ENCODE data around the gene UFD1.

UFD1 gene

DNA sequence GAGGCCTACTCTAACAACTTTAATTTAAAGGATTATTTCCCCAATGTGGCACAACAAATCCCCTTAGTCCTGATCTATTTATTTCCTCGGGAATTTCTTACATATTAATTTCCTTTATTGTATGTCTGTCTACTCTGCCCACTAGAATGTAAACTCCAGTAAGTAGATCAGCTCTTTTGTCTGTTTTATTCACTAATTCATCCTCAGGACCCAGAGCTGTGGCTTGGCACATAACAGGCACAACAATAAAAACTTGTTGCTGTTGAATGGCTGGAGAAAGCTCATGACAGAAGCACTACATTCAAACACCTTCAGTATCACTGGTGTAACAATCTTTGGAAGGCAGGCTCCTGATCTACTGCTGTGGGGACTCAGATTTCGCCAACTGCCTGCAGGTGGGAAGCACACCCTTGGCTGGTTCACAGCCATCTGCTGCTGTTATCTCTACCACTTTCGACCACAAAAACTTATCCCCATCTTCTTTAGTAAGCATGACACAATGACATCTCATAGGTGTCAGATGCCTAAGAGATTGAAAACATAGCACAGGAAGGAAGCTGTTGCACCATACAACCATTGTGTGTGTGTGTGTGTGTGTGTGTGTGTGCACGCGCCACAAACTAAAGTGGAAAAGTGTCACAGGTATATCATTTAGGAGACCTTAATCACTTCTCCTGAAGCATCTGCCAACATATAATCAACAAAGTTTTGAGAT is 59.4 kb downstream of the UFD1 start:
- no peak for DNase-seq

DNA sequence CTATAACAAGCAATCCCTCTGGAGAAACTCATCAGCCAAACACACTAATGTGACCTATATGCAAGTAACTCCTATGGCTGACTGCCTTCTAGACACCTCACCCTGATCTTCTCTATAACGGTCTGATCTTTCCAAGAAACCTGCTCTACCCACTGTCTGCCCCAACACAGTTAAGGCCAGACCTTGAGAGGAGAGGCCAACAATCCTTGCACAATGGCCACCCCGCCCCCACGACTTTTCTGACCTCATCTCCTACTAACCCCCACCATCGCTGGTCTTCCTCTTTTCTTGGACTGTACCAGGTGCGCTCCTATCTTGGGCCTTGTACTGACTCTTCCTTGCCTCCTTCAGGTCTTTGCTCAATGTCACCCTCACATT is 59.9 kb downstream of the UFD1 start:
- DNase-seq = no peak

DNA sequence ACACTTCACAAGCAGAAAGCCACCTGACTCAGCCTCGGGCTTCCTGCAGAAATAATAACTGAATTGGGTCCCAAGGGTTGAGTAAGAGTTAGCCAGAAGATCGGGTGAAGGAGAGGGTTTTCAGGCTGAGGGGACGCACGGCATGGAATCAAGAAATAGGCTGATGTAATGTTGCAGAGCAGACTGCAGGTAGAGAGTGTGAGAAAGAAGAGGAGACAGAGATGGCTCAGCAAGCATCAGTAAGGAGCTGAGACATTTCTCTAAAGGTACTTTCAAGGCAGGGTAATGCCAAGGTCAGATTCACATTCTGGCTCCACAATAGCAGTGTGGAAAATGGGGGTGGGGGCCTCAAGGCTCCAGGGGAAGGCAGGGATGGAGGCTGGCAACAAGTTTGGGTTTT is 66.1 kb downstream of the UFD1 start:
- no peak for DNase-seq

DNA sequence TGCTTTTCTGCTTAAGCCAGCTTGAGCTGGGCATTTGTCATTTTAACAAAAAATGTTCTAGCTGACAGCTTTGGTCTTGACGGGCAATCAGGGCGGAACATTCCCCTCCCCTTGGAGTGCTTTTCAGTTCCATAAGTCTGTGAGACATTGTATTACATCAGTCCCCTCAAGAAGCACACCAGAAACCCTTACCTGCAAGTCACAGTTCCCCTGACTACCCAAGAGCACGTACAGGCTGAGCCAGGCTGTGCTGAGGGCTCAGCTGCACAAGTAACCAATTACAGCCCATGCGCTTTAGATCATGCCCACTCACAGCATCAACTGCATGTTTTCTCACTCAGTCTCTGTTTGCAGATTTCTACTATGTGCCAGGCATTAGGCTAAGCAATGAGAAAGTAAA is 66.5 kb downstream of the UFD1 start:
- DNase-seq = no peak

DNA sequence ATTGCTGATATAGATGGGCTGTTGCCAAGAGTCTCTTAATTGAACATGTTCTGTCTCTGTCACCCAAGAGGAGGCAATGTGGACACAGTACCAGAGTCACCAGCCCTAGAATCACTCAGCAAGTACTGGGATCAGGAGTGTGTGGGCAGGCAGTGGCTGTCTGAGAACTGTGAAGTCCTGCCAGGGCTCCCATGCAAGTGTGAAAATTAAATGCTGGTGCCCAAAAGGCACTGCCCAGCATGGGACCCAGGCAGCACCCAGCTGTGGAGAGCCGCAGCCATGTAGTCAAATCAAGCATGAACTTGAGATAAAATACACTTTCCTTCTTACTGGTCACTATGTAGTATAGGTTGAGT is 67.3 kb downstream of the UFD1 start:
- DNase-seq = no peak

DNA sequence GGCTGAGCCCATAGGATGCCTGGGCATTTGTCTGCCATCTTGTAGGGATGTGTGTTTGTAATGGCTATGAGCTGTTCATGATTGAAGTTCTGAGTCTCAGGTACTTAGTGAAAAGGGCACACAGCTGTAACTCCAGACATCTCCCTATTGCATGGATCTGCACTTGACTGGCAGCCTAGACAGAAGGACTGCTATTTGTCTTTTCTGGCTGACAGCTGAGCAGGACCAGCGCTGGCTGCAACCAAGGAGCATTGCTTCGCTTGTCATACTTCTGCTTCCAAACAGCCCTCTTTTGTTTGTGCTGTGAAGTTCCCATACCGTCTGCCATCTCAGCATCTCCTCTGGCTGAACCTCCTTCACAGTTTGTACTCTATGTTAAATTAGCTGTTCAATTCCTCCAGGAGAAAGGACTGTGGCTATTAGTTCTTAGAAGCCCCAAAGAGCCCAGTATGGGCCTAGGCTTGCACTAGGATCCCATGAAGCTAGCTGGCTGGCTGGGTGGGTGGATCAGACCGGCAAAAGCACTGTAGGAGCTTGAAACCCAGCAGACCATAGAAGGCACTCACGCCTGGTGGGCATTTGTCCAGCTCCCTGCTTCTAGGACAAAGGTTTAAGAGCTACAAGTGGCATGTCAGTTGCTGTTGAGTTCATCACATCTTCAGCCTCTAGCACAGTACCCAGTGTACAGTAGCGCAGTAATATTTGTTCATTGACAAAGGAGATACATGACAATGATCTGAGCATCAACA is 67.9 kb downstream of the UFD1 start:
- no peak for DNase-seq

DNA sequence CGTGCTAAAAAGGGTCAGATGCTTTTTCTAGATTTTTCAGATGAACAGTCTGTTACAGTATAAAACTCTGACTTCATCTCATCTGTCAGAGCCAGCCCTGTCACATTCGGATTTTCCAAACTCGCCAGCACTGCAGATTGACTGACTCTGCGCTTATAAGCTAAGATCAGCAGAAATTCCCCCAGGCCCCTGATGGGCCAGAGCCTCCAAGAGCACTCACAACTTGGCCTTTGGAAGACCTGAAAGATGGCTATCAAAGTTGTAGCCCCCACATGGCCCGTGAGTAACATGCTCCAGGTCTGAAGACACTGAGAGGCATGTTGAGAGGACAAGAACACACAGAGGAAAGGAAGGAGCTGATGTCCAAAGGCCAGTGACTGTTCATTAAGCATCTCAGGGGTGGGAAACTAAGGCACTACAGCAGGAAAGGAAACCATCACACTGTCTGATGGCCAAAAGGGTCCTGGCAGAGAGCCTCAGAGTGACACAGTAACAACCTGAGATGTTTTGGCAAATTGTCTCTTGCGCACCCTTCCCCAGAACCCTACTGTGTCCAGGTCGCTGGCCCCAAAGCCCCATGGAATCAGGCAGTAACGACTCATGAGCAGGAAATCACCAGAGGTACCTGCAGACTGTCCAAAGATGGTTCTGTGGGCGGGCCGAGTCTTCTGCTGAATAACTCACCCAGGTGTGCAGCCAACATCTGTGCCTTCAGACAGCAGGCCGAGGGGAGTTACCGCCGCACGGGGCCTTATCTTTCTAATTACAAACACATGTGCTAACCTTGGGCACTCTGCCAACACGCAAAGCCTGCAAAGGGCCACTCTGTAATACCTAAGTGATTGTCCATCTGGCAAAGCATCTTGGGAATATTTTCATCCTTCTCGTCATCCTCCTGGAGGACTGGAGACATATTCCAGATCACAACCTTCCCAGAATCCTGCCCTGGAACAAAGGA is 71.1 kb downstream of the UFD1 start:
- no peak for DNase-seq

DNA sequence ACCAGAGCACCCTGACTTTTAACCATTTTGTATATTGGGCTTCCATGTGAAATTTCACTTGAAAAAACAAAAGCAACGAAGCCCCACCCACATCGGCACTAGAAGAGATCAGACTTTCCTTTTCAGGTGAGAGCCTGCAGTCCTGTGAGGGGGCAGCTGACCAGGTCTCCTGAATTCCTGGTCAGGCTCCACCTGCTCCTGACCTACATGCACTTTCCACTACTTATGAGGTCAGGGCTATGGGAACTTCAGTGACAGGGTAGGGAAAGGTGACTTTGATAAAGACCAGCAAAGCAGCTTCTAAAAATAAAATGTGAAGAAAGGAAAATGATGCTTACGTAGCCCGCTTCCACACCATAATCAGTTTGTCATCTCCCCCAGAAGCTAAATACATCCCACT is 72.1 kb downstream of the UFD1 start:
- DNase-seq = no peak

DNA sequence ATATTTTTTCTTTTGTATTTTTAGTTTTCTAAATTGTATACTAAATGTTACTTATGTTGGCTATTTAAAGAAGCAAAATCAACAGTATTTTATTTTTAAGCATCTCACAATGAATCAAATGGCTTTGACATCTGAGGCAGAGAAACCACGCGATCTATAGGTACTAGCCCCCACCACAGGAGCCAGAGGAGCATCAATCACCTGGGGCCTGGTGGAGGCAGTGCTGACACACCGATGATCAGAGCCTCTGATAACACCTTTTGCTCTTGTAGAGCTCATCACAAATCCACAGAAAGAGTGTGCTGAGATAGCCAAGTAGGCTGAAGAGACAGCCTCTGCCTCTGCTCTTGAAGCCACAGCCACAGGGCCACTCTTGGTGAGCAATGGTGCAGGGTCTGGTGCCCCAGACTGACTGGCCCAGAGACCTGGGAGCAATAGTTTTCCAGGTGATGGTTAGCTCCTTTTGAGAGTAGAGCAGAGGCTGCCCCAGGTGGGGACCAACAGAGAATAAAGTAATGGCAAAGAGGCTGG is 72.6 kb downstream of the UFD1 start:
- DNase-seq = no peak

DNA sequence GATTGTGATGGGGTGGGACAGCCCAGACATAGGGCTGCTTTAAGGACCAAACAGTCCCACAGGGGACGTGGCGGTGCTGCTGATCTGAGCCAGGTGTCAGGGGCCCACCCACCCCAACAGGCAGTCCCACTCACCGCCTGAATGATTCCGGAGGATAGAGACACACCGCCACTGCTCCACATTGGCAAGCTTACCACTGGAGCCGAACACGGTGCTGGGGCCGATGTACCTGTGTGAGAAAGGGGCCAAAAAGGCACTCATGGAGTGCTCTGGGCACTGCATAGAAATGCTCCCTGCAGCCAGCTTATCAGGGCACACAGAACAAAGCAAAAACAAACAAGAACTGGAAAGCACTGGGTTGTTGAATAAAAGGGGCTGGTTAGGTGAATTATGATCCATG is 73.3 kb downstream of the UFD1 start:
- no peak for DNase-seq

DNA sequence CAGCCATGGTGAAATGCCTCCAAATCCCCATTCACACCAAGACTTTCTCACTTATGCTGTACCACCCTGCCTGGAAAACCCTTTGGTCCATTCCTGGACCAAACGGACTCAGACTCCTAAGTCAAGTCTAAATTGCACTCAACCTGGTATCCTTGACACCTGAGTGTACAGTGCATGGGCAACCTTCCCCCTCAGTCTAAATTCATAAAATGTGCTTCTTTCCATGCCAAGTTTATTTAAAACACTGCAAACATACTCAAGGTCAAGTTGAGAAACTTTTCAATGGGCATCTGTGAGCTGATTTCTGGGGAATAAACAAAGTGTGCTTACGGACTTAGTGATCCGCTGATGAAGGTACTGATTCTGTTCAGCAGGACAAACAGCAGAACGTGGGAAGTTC is 73.9 kb downstream of the UFD1 start:
- no peak for DNase-seq

DNA sequence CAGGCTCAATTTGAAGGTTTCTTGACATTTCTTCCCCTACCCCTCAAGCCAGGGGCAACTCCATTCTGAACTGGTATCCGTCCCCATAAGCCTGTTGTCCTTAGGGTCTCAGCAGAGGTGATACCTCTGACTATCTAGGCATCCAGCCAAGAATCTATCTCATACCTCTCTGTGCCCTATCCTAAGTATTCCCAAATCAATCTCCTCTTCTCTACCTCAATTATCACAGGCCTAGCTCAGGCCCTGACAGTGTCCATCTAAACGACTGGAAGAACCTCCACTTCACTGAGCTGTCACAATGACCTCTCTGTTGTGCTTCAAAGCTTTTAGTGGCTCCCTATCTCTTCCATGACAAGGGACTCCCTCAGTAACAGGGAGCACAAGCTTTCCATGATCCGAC is 74.3 kb downstream of the UFD1 start:
- DNase-seq = no peak

DNA sequence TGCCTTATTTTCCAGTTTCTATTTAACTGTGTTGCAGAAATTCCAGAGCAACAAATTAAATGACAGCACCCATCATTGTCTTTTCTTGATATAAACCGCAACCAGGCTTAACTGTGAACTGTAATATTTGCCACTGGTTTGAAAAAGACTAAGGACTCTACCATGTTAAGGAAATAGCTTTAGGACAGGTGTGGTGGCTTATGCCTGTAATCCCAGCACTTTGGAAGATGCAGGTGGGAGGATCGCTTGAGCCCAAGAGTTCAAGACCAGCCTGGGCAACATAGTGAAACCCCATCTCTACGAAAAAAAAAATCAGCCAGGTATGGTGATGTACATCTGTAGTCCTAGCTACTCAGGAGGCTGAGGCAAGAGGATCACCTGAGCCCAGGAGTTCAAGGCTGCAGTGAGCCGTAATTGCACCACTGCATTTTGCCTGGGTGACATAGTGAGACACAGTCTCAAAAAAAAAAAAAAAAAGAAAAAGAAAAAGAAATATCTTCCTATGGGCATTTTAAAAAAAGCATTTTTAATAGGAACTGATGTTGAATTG is 76.3 kb downstream of the UFD1 start:
- DNase-seq = no peak

DNA sequence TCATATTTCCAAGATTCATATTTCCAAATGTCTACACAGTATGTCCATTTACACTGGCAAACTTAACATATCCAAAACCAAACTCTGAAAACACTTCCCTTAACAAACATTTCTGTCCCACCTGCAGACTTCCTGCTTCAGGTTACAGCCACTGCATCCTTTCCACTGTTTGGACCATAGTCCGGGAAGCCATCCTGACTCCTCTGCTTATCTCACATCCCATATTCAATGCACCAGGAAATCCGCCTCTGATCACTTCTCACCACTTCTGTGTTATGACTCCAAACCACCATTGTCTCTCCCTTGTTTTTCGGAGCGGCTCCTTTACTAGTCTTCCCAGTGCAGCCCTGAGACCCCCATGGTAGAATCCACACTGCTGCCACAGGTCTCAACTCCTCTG is 77.5 kb downstream of the UFD1 start:
- DNase-seq = no peak

DNA sequence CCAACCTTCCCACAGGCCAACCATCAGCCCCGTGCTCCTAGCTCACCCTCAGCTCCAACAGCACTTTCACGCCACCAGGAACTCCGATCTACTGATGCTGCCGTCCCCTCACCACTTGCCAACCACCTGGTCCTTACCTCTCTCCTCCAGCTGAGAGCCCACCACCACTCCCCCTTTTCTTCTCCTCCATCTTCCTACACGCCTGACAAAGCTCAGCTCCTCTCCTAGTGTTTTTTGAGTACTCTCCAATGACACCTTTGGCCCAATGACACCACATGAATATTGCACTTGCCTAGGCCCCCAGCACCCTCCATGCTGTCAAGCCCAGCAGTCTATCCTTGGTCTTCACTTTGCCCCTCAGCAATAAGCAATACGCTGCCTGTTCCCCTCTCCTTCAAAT is 78.1 kb downstream of the UFD1 start:
- no peak for DNase-seq

All from kidney glomerular epithelial cell (primary cell).